GM19324 (cell line): Measurements from ENCODE around the gene CHST11.

Experiments used
- ATAC-seq: cut with Tn5 transposase; IDR thresholded peaks from one replicate; pipeline ENCODE4 v1.9.1; 2021; ENCODE audit warnings: mild to moderate bottlenecking, moderate library complexity; ENCODE audit not compliant: unreplicated experiment, low FRiP score

CHST11 gene

GRCh38 chr12:104501660-104502059 lies 44.9 kb downstream of the CHST11 start:
- ATAC-seq: no peak

DNA sequence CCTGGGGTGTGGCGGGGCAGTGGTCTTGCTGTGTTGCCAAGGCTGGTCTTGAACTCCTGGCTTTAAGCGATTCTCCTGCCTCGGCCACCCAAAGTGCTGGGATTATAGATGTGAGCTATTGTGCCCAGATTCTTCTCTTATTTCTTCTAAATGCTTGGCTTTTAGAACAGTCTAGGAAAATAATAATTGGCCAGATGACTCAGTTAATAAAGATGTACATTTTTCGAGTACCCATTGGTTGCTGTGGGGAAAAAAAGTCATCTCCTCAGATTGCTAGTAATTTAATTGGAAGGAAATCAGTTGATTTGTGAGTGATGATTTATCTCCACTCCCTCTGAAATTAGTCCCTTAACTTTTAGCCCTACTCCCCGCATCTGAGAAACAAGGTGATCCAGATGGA lies 45.5 kb downstream of the CHST11 start:
- no peak for ATAC-seq

DNA sequence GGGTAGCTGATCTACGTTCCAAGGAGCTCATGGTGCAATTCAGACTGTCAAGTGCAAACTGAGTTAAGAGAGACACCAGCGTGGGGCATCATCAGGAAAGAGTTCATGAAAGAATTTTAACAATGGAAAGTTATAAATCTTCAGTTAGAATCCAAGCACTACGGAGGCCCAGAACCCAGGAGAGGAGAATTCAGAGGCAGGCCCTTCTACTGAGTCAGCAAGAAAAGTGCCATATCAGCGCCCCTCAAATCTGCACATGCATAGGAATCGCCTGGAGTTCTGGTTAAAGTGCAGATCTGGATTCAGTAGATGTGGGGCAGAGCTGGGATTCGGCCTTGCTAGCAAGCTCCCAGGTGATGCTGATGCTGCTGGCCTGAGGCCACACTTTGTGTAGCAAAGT lies 45.9 kb downstream of the CHST11 start:
- no peak for ATAC-seq

DNA sequence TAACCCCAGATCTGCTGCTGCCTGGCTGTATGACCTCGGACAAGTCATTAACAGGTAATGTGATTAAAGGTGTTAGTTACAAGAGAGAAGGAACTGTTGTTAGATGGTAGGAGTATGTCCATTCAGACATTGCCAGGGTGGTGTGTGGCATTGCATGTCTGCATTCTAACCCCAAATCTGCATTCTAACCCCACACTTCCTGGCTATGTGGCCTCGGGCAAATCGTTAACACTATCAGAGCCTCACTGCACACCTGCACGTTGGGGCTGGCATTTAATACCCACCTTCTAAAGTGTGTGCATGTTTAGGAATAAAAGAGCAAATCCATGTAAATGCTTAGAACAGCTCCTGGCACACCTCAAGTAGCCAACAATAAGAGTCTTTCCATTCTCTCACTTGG lies 46.4 kb downstream of the CHST11 start:
- ATAC-seq: no peak

- no peak for ATAC-seq
These were observed 47.4 kb downstream of the CHST11 start for GRCh38 chr12:104504146-104504545.

DNA sequence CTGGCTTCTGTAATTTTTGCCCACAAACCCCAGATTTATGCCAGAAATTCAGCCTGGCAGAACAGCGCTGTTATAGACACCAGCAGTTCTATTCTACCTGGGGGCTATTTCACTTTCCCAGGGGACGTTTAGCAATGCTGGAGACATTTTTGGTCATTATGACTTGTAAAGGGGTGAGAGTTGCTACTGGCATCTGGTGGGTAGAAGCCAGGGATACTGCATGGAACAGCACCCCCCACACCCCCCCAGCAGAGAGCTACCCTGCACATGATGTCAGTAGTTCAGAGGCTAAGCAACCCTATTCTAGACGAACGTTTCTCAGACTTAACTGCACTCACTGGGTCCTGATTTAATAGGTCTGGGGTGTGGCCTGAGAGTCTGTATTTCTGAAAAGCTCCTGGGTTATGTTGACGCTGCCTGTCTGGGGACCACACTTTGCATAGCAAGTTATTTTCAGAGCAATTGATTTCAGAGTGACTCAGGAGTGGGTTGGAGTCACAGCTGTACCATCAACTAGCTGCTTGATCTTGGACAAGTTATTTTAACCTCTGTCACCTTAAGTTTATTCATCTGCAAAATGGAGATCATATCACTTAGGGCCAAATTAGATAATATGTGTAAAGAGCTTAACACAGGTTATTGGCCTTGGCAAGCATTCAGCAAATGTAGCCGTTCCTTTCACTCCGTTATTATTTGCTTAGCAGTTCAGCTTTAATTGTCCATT lies 48.5 kb downstream of the CHST11 start:
- ATAC-seq: peak; percentile 84

- ATAC-seq: no peak
These were observed 50.1 kb downstream of the CHST11 start for GRCh38 chr12:104506676-104507401.

DNA sequence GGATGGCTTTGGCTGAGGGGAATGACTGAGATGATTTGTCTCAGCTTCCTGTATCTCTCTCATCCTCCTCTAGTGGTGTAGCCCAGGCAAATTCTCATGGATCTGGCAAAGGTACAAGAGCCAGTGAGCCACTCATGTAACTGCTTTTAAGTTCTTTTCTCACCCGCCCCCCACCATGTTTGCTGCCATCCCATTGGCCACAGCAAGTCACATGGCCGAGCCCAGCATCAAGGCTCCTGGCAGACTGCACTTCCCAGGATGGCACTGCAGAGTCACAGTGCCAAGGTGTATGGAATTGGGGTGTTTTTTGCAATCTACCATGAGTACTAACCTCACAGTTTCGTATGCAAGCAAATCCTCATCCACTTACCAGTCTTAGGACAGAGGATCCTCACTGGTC lies 50.9 kb downstream of the CHST11 start:
- no peak for ATAC-seq

- ATAC-seq: no peak
These were observed 52.2 kb downstream of the CHST11 start for GRCh38 chr12:104508752-104509446.

GRCh38 chr12:104510145-104510872 lies 53.6 kb downstream of the CHST11 start:
- no peak for ATAC-seq

- no peak for ATAC-seq
These were observed 54.2 kb downstream of the CHST11 start for GRCh38 chr12:104510873-104511440.

DNA sequence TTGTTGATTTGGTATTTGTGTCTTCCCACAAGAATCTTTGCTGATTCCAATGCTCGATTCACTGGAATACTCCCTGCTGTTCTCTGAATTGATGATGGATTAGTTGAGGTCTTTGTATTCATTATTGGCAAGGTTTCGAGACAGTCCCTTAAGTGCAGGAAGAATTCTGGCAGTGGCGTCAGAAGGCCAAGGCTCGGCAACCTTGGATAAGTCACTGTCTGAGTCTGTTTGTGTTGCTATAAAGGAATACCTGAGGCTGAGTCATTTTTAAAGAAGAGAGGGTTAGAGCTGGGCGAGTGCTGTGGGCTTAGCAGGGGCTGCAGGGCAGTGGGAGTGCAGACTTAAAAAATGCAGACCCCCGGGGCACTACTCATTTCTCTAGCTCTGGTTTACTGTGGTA lies 56.9 kb downstream of the CHST11 start:
- no peak for ATAC-seq

- no peak for ATAC-seq
These were observed 57.5 kb downstream of the CHST11 start for GRCh38 chr12:104514092-104514810.

GRCh38 chr12:104515899-104516298 lies 59.2 kb downstream of the CHST11 start:
- ATAC-seq: no peak

GRCh38 chr12:104516821-104517220 lies 60.1 kb downstream of the CHST11 start:
- no peak for ATAC-seq

DNA sequence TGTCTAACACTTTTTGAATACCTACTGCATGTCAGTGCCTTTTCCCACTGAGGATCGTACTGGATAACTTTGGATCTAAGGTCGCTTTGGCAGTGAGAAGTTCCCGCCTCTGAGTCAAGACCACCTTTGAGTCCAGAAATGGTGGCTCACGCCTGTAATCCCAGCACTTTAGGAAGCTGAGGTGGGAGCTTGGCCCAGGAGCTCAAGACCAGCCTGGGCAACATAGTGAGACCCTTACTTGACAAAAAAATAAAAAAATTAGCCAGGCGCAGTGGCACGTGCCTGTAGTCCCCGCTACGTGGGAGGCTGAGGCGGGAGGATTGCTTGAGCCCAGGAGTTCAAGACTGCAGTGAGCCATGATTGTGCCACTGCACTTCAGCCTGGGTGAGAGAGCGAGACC lies 61.1 kb downstream of the CHST11 start:
- ATAC-seq: no peak

- no peak for ATAC-seq
These were observed 62.7 kb downstream of the CHST11 start for GRCh38 chr12:104519190-104520019.

GRCh38 chr12:104520242-104520900 lies 63.6 kb downstream of the CHST11 start:
- ATAC-seq: no peak

DNA sequence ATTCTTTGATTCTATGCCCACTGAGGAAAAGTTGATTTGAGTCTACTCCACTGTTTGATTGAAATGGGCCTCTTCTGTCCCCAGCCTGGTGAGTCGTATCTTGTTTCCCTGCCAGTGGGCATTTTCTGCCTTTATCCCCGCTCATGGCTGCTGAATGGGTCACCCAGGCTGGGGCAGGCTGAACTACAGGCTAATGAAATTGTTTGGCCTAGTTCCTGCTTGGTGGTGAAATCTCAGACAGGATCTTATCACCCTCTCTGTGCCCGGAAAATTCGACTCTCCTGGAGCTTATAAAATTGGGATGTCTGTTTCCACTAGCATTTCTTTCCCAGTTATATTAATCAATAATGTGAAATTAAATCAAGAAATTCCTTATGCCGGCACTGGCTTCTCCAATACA lies 65.0 kb downstream of the CHST11 start:
- no peak for ATAC-seq
